B cell (primary cell): Measurements from ENCODE around the gene CCR4. TPM values are rescaled to one million over a fixed set of nuclear protein-coding genes. Genes with fewer than 3 reads are reported as not detected.

Source experiments
- ATAC-seq: fragments of 200-7000 bp; cut with Tn5 transposase; one replicate; pipeline ENCODE4 v1.10.0; 2021; ENCODE audit warnings: low read depth, mild to moderate bottlenecking, moderate number of reproducible peaks, moderate library complexity
- CTCF ChIA-PET: fragments of 350-600 bp; sonication (Branson Sonifier 250); formaldehyde crosslinking; loops from one replicate; lab custom pipeline; 2021; ENCODE audit warnings: antibody characterized with exemption, inconsistent platforms; lab: Charles Lee
- POLR2A ChIA-PET: fragments of 350-600 bp; sonication (Branson Sonifier 250); formaldehyde crosslinking; loops from one replicate; lab custom pipeline; 2021; ENCODE audit warnings: antibody characterized with exemption; lab: Charles Lee
- DNase-seq: peaks from one replicate; pipeline ENCODE4 v3.0.0; 2013
- H2AFZ ChIP-seq: 2 replicates; pipeline ENCODE4 v1.6.1; 2012; ENCODE audit warnings: mild to moderate bottlenecking, low read depth, low read length; ENCODE audit not compliant: insufficient read depth, poor library complexity, severe bottlenecking
- H3K27ac ChIP-seq, 2 donors: 1 replicate in 1 of 2; 2 replicates in 1 of 2; pipeline ENCODE4 v1.5.1; 2012 to 2013; ENCODE audit warnings: low read length in 2 of 2, mild to moderate bottlenecking in 2 of 2, moderate library complexity in 1 of 2
- H3K27me3 ChIP-seq, 4 experiments: fragments of 200-600 bp in 1 of 4; sonication (generic) in 1 of 4; replicated peaks in 1 of 4; 1 replicate in 2 of 4; 2 replicates in 2 of 4; pipeline versions ENCODE4 v1.6.1 to v1.7.0; 2013 to 2016; ENCODE audit warnings: low read length in 3 of 4, mild to moderate bottlenecking in 2 of 4, mixed read lengths in 1 of 4, moderate library complexity in 1 of 4; ENCODE audit not compliant: insufficient read depth in 4 of 4, control insufficient read depth in 3 of 4; ENCODE audit errors: control extremely low read depth in 1 of 4
- H3K36me3 ChIP-seq, 2 experiments: replicated peaks in 1 of 2; 1 replicate in 1 of 2; 2 replicates in 1 of 2; pipeline versions ENCODE4 v1.6.1 to v1.7.1; 2013; ENCODE audit warnings: low read length in 1 of 2; ENCODE audit not compliant: insufficient read depth in 2 of 2, control insufficient read depth in 1 of 2; ENCODE audit errors: control extremely low read depth in 1 of 2, extremely low read depth in 1 of 2
- H3K4me1 ChIP-seq, 2 donors: fragments of 200-600 bp in 1 of 2; sonication (generic) in 1 of 2; 1 replicate in 1 of 2; 2 replicates in 1 of 2; pipeline versions ENCODE4 v1.5.1 to v1.6.1; 2013 to 2017; ENCODE audit warnings: low read length in 2 of 2; ENCODE audit not compliant: control insufficient read depth in 2 of 2, insufficient read depth in 2 of 2
- H3K4me2 ChIP-seq: replicated peaks from 2 replicates; pipeline ENCODE3; 2012; ENCODE audit warnings: mild to moderate bottlenecking, low read depth, low read length; ENCODE audit not compliant: poor library complexity, severe bottlenecking
- H3K4me3 ChIP-seq, 5 experiments: fragments of 200-600 bp in 1 of 5; sonication (generic) in 1 of 5; 1 replicate in 3 of 5; 2 replicates in 2 of 5; pipeline versions ENCODE4 v1.5.1 to v1.7.0; 2011 to 2016; ENCODE audit warnings: low read length in 4 of 5, mild to moderate bottlenecking in 4 of 5, low read depth in 2 of 5, control low read depth in 1 of 5, moderate library complexity in 1 of 5; ENCODE audit not compliant: insufficient read depth in 1 of 5; ENCODE audit errors: control extremely low read depth in 1 of 5, extremely low read depth in 1 of 5
- H3K79me2 ChIP-seq: fragments of 200-600 bp; sonication (generic); one replicate; pipeline ENCODE4 v1.6.0; 2016; ENCODE audit warnings: low read length; ENCODE audit not compliant: control insufficient read depth, insufficient read depth
- H3K9ac ChIP-seq: fragments of 200-600 bp; sonication (generic); 2 replicates; pipeline ENCODE4 v1.6.1; 2017; ENCODE audit warnings: mild to moderate bottlenecking, low read length, moderate library complexity
- H3K9me3 ChIP-seq, 3 donors: one replicate each; pipeline versions ENCODE4 v1.6.1 to v1.7.1; 2013; ENCODE audit warnings: low read length in 2 of 3; ENCODE audit not compliant: control insufficient read depth in 2 of 3, insufficient read depth in 1 of 3; ENCODE audit errors: control extremely low read depth in 1 of 3
- H4K20me1 ChIP-seq: 2 replicates; pipeline ENCODE4 v1.6.0; 2012; ENCODE audit warnings: mild to moderate bottlenecking, low read length; ENCODE audit not compliant: insufficient read depth, control insufficient read depth, poor library complexity, severe bottlenecking
- H3K27ac Mint-ChIP-seq: one replicate; pipeline ENCODE4 v1.8.0; 2021; ENCODE audit warnings: mixed read lengths
- H3K27me3 Mint-ChIP-seq: one replicate; pipeline ENCODE4 v1.8.0; 2021; ENCODE audit warnings: mixed read lengths
- H3K4me1 Mint-ChIP-seq: one replicate; pipeline ENCODE4 v1.8.0; 2021; ENCODE audit warnings: mixed read lengths
- H3K4me3 Mint-ChIP-seq: one replicate; pipeline ENCODE4 v1.8.0; 2021; ENCODE audit warnings: mixed read lengths
- H3K9me3 Mint-ChIP-seq: one replicate; pipeline ENCODE4 v1.8.0; 2022; ENCODE audit warnings: mixed read lengths; ENCODE audit not compliant: insufficient read depth
- CTCF ChIP-seq: fragments of 200-600 bp; IDR thresholded peaks from one replicate; pipeline ENCODE4 v1.8.0; 2022; ENCODE audit warnings: antibody characterized with exemption, mild to moderate bottlenecking
- EZH2 ChIP-seq: IDR thresholded peaks from 2 replicates; pipeline ENCODE4 v1.6.1; 2012; ENCODE audit warnings: borderline replicate concordance, low read depth, mild to moderate bottlenecking, moderate library complexity, low read length; ENCODE audit not compliant: insufficient read depth, poor library complexity, severe bottlenecking
- WGBS: methylation state at CpG from one replicate; pipeline ENCODE4 v1.1.5; 2013; ENCODE audit warnings: missing lambda C conversion rate; ENCODE audit not compliant: insufficient coverage; 5-methylcytosine and 5-hydroxymethylcytosine counted together
- intact Hi-C: fragments of 100-400 bp; cut with micrococcal nuclease; formaldehyde crosslinking; loops from one replicate; pipeline ENCODE4 v1.10.0; 2022
- polyA plus RNA-seq: library from polyadenylated mRNA; depleted of rRNA; stranded (reverse); fragments of >200 nt; gene quantifications from 2 replicates; pipeline ENCODE4 v1.2.3, GENCODE V29; 2012
- total RNA-seq, 2 donors: library from RNA; stranded (reverse); fragments of 120-200 nt in 1 of 2; gene quantifications; 1 replicate in 1 of 2; 2 replicates in 1 of 2; pipeline versions ENCODE4 v1.2.3 to v1.2.4, GENCODE V29; 2013 to 2022

The CCR4 gene
- total and polyA plus RNA-seq, 2 donors (not counting 1 experiment from before 2014, with no cell fraction given): 0.04 to 0.12 TPM

- no peak overlapping the region for H3K4me3 ChIP-seq
- no peaks in the 10 kb centered on the region for H3K4me1 ChIP-seq
- Mint-ChIP-seq H3K9me3 (no peaks in the 10 kb centered on the region), H3K4me3 (no peak overlapping the region), H3K4me1 (no peaks in the 10 kb centered on the region), H3K27me3 (peaks cover 2% of the 10 kb centered on the region), H3K27ac (no peak overlapping the region)
- POLR2A ChIA-PET: no interaction called here
- no peak overlapping the region for H3K9ac ChIP-seq
- ATAC-seq (no peak), DNase-seq (no peak)
- no peaks in the 10 kb centered on the region for H4K20me1 ChIP-seq
- intact Hi-C loops: no loop called here
- H3K4me2 ChIP-seq: no peak overlapping the region
- no peaks in the 10 kb centered on the region for H3K79me2 ChIP-seq
- no peaks in the 10 kb centered on the region for H3K36me3 ChIP-seq
- WGBS: 85% methylated on average over 6 of the region's 7 CpGs
- peaks cover 0 to 23% (median 10%) of the 10 kb centered on the region in 3 donors for H3K9me3 ChIP-seq
- no peaks in the 10 kb centered on the region for H3K27me3 ChIP-seq
- CTCF ChIA-PET: interaction anchor here (0.9 kb wide), 1 partner anchor 91 kb away, joined by 3 read pairs; no protein-coding TSS in a partner anchor
- no peak for TF ChIP-seq CTCF
- no peak for TF ChIP-seq EZH2
- H3K27ac ChIP-seq: no peak overlapping the region
- no peak overlapping the region for H2AFZ ChIP-seq
Measured at GRCh38 chr3:32913790-32914446, 37.5 kb upstream of the CCR4 start.

GRCh38 chr3:32919920-32920319 is 31.5 kb upstream of the CCR4 start:
- no peak for DNase-seq

More at GRCh38 chr3:32919920-32920319, 31.5 kb upstream of the CCR4 start:
- POLR2A ChIA-PET: no interaction called here
- Mint-ChIP-seq H3K4me3 (no peak overlapping the region), H3K27ac (no peak overlapping the region), H3K4me1 (no peaks in the 10 kb centered on the region), H3K9me3 (no peaks in the 10 kb centered on the region), H3K27me3 (peaks cover 9% of the 10 kb centered on the region)
- Histone ChIP-seq H3K4me3 (no peak overlapping the region), H3K9ac (no peak overlapping the region), H4K20me1 (no peaks in the 10 kb centered on the region), H2AFZ (no peak overlapping the region), H3K4me1 (no peaks in the 10 kb centered on the region), H3K27ac (no peak overlapping the region), H3K36me3 (no peaks in the 10 kb centered on the region), H3K4me2 (no peak overlapping the region), H3K79me2 (no peaks in the 10 kb centered on the region), H3K27me3 (no peaks in the 10 kb centered on the region), H3K9me3 (peaks cover 0 to 23% (median 10%) of the 10 kb centered on the region in 3 donors)
- no peak for TF ChIP-seq CTCF
- TF ChIP-seq EZH2: no peak
- intact Hi-C loops: no loop called here
- CTCF ChIA-PET: no interaction called here
- whole genome bisulfite sequencing: no CpG with 5 or more reads among the region's 2 CpGs
- no peak for ATAC-seq
